Skeletal muscle satellite cell (primary cell): ENCODE data around the gene TSPAN5.

Experiments used
- H3K27me3 ChIP-seq: 2 replicates; pipeline ENCODE4 v1.7.0; 2013; ENCODE audit warnings: low read length; ENCODE audit not compliant: control insufficient read depth, insufficient read depth
- H3K36me3 ChIP-seq: 2 replicates; pipeline ENCODE4 v1.7.0; 2013; ENCODE audit warnings: mild to moderate bottlenecking, control low read depth, low read length; ENCODE audit not compliant: insufficient read depth
- H3K4me1 ChIP-seq: 2 replicates; pipeline ENCODE4 v1.7.0; 2013; ENCODE audit warnings: low read length; ENCODE audit not compliant: control insufficient read depth, insufficient read depth
- H3K4me2 ChIP-seq: 2 replicates; pipeline ENCODE4 v1.7.0; 2013; ENCODE audit warnings: mild to moderate bottlenecking, low read length
- H3K4me3 ChIP-seq: 2 replicates; pipeline ENCODE4 v1.7.0; 2013; ENCODE audit warnings: low read length
- H3K9ac ChIP-seq: 2 replicates; pipeline ENCODE4 v1.7.0; 2013; ENCODE audit warnings: mild to moderate bottlenecking, low read depth, low read length, moderate library complexity
- H3K9me3 ChIP-seq: replicated peaks from 2 replicates; pipeline ENCODE4 v1.7.0; 2013; ENCODE audit warnings: mild to moderate bottlenecking, control low read depth, low read length

Gene TSPAN5

DNA sequence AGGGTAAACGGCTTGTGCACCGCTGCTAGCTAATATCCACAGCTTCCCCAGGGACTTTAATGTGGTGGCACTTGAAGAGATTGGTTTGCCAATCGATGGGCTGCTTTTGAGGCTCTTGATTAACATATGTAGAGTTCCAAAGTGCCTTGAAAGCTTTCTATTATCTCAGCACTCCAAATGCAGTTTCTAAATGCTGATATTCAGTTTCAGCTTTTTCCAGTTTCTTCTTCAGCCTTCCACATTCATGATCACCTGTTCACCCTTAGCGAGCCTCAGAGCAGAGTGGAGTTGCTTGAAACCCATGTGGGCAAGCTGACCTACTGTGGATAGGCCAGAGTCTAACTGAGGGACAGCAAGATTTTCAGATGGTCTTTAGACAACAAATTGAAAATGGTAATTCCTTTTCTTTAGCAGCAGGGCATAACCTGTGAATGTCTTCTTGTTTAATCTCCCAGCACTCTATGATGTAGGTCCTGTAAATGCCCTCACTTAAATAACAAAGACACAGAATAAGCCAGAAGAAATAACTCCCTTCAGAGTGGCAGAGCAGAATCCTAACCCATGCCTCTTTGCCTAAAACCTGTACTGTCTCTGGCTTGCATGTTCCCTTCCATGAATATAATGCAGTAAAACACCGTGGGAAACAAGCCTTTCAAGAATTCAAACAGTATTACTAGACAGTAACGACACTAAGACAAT lies 99.8 kb downstream of the TSPAN5 start:
- H3K4me3 ChIP-seq, result no peak overlapping the region
- H3K4me2 ChIP-seq, result no peak overlapping the region
- no peaks in the 10 kb centered on the region for H3K27me3 ChIP-seq
- peaks cover 29% of the 10 kb centered on the region for H3K4me1 ChIP-seq
- peaks cover 3% of the 10 kb centered on the region for H3K36me3 ChIP-seq
- no peak overlapping the region for H3K9ac ChIP-seq
- H3K9me3 ChIP-seq, result no peaks in the 10 kb centered on the region

DNA sequence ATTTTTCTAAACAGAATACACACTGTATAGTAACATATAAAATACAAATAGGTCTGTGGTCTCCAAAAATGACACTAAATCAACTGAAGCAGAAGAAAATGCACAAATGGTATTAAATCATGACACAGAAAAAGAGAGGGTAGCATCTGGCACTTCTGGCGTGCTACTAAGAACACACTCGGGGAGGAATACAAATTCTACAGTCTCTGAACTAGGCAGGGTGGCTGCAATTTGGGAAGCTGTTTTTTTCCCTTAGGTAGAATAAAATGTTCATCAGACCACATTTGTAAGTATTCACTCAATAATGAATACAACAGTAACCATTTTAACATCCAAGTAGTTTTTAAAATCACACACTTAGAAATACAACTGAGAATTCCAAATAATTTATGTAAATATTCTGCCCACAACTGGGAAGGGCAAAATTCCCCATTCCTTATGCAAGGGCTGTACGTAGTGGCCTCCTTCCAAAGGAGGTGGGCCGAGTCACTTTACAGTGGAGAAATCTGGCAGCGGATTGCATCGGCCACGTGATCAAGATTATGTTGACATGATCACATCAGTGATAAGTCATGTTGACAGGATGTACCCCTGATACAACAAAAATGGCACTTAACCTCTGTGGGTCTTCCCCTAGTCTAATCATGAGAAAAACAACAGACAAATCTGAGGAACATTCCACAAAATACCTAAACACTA lies 101.1 kb downstream of the TSPAN5 start:
- Histone ChIP-seq H3K4me2 (peak overlapping the region; percentile 28), H3K36me3 (peaks cover 9% of the 10 kb centered on the region), H3K27me3 (no peaks in the 10 kb centered on the region), H3K4me1 (peaks cover 29% of the 10 kb centered on the region), H3K4me3 (no peak overlapping the region), H3K9me3 (no peaks in the 10 kb centered on the region), H3K9ac (no peak overlapping the region)

DNA sequence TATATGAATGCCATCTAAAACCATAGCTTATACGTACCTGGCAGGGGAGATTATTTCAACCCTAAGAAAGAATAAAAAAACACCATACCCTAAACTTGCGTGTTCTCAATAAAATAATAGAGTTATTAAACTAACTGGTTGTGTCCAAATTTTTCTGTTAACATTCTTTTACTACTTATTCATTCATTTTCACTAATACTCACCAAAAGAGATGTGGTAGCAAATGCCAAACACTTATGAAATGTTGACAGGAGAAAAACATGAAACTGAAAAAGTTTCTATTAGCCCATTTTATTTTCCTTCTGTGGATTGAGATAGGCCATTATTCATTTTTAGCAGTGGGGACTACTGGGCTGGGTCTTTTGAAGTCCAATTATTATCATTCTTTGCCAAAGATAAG lies 102.0 kb downstream of the TSPAN5 start:
- H3K9ac ChIP-seq, result no peak overlapping the region
- H3K4me3 ChIP-seq, result no peak overlapping the region
- no peaks in the 10 kb centered on the region for H3K27me3 ChIP-seq

DNA sequence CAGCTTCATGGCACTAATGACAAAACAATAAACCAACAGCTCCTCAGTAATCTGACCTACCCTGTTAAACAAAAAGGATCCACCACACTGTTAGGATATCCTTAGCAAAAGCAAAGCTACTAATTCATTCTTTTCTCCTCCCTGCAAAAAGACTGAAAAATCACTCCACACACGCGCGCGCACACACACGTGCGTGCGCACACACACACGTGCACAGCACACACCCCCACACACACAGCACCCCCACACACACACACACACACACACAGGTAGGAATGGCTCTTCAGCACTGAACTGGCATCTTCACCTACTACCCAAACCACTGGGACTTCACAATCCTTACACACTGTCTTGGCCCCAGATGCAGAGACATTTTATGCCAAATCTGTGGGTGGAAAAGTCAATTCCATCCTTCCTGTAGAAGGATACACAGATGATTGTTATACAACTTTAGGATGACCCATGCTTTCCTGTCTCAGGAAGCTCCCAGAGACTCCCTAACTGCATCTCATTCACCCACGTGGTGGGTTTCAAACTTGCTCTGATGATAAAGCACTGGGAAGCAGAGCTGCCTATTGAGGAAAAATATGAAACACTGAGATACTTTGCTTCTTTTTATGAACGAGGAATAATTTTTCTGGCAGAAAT lies 102.5 kb downstream of the TSPAN5 start:
- Histone ChIP-seq H3K27me3 (no peaks in the 10 kb centered on the region), H3K36me3 (peaks cover 6% of the 10 kb centered on the region), H3K9ac (no peak overlapping the region), H3K9me3 (no peaks in the 10 kb centered on the region), H3K4me3 (no peak overlapping the region), H3K4me2 (peak overlapping the region; percentile 4), H3K4me1 (peaks cover 29% of the 10 kb centered on the region)

More for the DNA sequence above, 102.0 kb downstream of the TSPAN5 start:
- Histone ChIP-seq H3K36me3 (peaks cover 6% of the 10 kb centered on the region), H3K4me2 (peak overlapping the region; percentile 4), H3K4me1 (peaks cover 29% of the 10 kb centered on the region), H3K9me3 (no peaks in the 10 kb centered on the region)

DNA sequence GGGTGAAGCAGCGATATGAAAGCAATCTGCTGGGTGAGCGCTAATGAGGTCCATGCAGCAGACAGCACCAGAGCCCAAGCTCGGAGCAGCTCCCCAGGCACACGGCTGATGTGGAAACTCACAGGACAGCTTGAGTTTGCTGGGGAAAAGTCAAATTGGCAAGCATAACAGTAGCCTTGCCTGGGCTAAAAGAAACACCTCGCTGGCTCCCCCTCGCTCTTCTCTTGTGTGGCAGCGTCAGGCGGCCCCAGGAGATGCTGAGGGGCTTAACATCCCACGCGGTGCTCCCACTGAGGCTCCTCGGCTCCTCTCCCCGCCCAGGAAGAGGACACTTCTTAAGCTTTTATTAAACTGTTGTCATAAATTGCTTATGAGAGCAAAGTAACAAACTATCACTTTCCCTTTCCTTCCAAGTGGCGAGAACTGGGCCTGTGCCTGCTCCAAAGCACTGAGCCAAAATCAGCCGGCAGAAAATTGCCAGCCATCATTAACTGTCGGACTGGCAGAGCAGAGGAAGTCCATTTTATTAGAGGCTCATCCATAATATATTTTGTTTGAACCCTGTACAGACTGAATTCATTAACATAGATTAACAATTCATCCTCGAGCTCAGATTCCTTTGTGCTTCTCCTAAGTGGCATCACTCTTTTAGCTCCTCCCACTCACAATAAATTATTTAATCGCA lies 111.4 kb downstream of the TSPAN5 start:
- H3K9me3 ChIP-seq, result no peaks in the 10 kb centered on the region
- H3K4me3 ChIP-seq, result peak overlapping the region; percentile 59
- peak overlapping the region; percentile 76 for H3K9ac ChIP-seq

GRCh38 chr4:98544818-98545414 lies 113.5 kb downstream of the TSPAN5 start:
- Histone ChIP-seq H3K9ac (no peak overlapping the region), H3K36me3 (peaks cover 2% of the 10 kb centered on the region), H3K9me3 (no peaks in the 10 kb centered on the region), H3K4me3 (no peak overlapping the region), H3K27me3 (no peaks in the 10 kb centered on the region), H3K4me2 (no peak overlapping the region), H3K4me1 (peaks cover 15% of the 10 kb centered on the region)

More for the DNA sequence above, 111.4 kb downstream of the TSPAN5 start:
- Histone ChIP-seq H3K4me1 (peaks cover 15% of the 10 kb centered on the region), H3K27me3 (no peaks in the 10 kb centered on the region), H3K4me2 (peak overlapping the region; percentile 95), H3K36me3 (peaks cover 2% of the 10 kb centered on the region)

DNA sequence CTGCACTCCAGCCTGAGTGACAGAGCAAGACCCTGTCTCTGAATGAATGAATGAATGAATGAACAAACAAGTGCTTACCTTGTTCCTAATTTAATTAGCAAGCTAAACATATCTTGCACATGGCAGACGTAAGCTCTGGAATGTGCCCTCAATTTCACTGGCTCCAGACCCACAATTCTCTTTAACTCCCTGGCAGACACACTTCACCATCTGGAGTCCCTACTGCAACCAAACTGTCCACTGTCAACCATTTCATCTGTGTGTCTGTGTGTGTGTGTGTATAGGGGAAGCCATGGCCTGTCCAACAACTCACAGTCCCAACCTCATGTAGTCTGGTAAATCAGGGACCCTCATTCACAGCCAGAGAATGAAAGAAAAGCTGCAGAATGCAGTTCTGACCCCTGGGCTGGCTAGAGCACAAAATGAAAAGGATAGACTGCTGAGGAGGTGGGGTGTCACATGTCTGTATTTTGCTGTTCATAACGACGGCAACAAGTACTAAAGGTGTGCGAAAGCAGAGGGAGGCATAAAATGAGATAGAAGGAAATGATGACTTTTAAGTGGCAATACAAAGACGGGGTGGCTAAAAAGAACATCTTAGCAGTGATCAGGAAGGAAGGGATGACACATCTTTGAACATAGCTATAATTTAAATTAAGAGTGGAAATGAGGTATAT lies 114.1 kb downstream of the TSPAN5 start:
- Histone ChIP-seq H3K4me1 (peaks cover 15% of the 10 kb centered on the region), H3K9me3 (no peaks in the 10 kb centered on the region), H3K36me3 (peaks cover 2% of the 10 kb centered on the region), H3K4me3 (no peak overlapping the region), H3K27me3 (no peaks in the 10 kb centered on the region), H3K9ac (no peak overlapping the region), H3K4me2 (no peak overlapping the region)

DNA sequence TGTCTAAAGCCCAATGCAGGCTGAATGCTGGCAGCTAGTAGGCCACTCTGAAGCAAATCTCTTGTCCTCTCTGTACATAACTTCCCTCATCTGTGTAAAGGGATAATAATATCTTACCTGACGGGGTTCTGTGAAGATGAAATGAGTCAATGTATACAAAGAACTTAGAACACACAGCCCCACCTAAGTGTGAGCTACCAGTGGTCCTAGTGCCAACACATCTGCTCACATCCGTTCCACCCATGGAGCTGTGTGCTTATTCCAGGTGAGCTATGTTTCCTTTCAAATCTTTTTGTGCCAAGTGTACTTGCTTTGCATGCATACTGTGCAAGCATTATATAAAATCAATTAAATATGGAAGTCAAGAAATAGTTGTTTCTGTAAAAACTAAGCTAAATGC lies 116.4 kb downstream of the TSPAN5 start:
- no peak overlapping the region for H3K4me2 ChIP-seq
- H3K4me3 ChIP-seq, result no peak overlapping the region
- no peak overlapping the region for H3K9ac ChIP-seq
- no peaks in the 10 kb centered on the region for H3K9me3 ChIP-seq
- H3K4me1 ChIP-seq, result peaks cover 10% of the 10 kb centered on the region
- peaks cover 2% of the 10 kb centered on the region for H3K36me3 ChIP-seq
- H3K27me3 ChIP-seq, result no peaks in the 10 kb centered on the region

DNA sequence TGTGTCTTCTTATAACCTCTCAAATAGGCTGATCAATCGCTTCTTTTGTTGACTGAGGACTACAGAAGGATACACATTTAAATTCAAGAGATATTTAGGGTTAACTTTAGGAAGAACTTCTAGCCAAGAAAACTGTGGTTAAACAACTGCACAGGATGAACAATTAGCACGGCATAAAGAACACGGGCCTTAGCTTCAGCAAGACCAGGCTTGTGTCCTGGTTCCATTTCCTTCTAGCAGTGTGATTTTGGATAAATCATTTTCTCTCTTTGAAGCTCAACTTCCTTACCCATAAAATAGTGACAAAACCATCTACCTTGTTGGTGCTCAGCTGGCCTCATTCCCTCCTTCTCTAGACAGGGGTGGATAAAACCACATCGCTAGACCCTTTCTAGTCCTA lies 117.6 kb downstream of the TSPAN5 start:
- H3K9me3 ChIP-seq, result no peaks in the 10 kb centered on the region
- no peak overlapping the region for H3K4me2 ChIP-seq
- no peak overlapping the region for H3K4me3 ChIP-seq
- peaks cover 2% of the 10 kb centered on the region for H3K36me3 ChIP-seq
- no peak overlapping the region for H3K9ac ChIP-seq
- no peaks in the 10 kb centered on the region for H3K4me1 ChIP-seq
- no peaks in the 10 kb centered on the region for H3K27me3 ChIP-seq

- Histone ChIP-seq H3K4me2 (no peak overlapping the region), H3K36me3 (peaks cover 2% of the 10 kb centered on the region), H3K4me3 (no peak overlapping the region), H3K4me1 (no peaks in the 10 kb centered on the region), H3K27me3 (no peaks in the 10 kb centered on the region), H3K9me3 (no peaks in the 10 kb centered on the region), H3K9ac (no peak overlapping the region)
These were observed 118.7 kb downstream of the TSPAN5 start for GRCh38 chr4:98539741-98540140.
